K562 (cell line): ENCODE results near the gene NAA10. TPM values are rescaled to one million over a fixed set of nuclear protein-coding genes. Genes with fewer than 3 reads are reported as not detected.
A peak's percentile ranks its signal among the peaks of the same experiment; 100 is the strongest.

Experiments
- ATAC-seq: fragments of 200-7000 bp; cut with Tn5 transposase; 3 replicates; pipeline ENCODE4 v1.9.1; 2020; ENCODE audit warnings: moderate library complexity
- BruUV-seq: library from RNA; stranded (reverse); fragments of 400-500 nt; replicated peaks from 2 replicates; lab custom pipeline; 2021; lab: Mats Ljungman, UMichigan
- CTCF ChIA-PET: fragments of 300-600 bp; formaldehyde crosslinking; extraction: SDS; loops from one replicate; lab custom pipeline; 2021; ENCODE audit warnings: low intra/inter-chr PET ratio; lab: Yijun Ruan, JAX
- POLR2A ChIA-PET: fragments of 300-600, 350-650 bp; sonication (Branson Sonifier 250); formaldehyde crosslinking; extraction: SDS; loops from one replicate; lab custom pipeline; 2021; ENCODE audit warnings: antibody characterized with exemption, inconsistent platforms; lab: Yijun Ruan, JAX
- DNase-seq, 4 experiments: peaks; one replicate each; pipeline versions ENCODE4 v3.0.0 to v3.0.0-alpha.2; 2011 to 2018; ENCODE audit warnings: low spot score in 3 of 4, mixed read lengths in 3 of 4; ENCODE audit errors: extremely low read depth in 1 of 4
- FAIRE-seq: peaks from 2 replicates; lab custom pipeline; 2011; peaks lifted over from hg19 to GRCh38; lab: Jason Lieb, UNC
- H2AFZ ChIP-seq: 2 replicates; pipeline ENCODE4 v1.6.0; 2011; ENCODE audit warnings: low read depth, low read length, control low read depth, inconsistent platforms
- H3K27ac ChIP-seq: fragments of 200-600 bp; 3 replicates; pipeline ENCODE4 v1.8.0; 2011; ENCODE audit warnings: low read depth, mild to moderate bottlenecking, control low read depth, inconsistent platforms, low read length, moderate library complexity, mixed read lengths; ENCODE audit errors: extremely low read depth
- H3K27me3 ChIP-seq, 2 experiments: fragments of 300-600 bp in 1 of 2; 2 replicates in 1 of 2; 3 replicates in 1 of 2; pipeline versions ENCODE4 v1.6.0 to v1.8.0; 2011; ENCODE audit warnings: inconsistent platforms in 2 of 2, low read length in 2 of 2, mild to moderate bottlenecking in 1 of 2, mixed read lengths in 1 of 2, moderate library complexity in 1 of 2; ENCODE audit not compliant: control insufficient read depth in 2 of 2, insufficient read depth in 2 of 2
- H3K36me3 ChIP-seq: fragments of 300-600 bp; 3 replicates; pipeline ENCODE4 v1.8.0; 2011; ENCODE audit warnings: mild to moderate bottlenecking, low read length, inconsistent platforms; ENCODE audit not compliant: control insufficient read depth, insufficient read depth
- H3K4me1 ChIP-seq, 2 experiments: fragments of 200-600 bp in 1 of 2; replicated peaks in 1 of 2; 2 replicates in 1 of 2; 3 replicates in 1 of 2; pipeline versions ENCODE4 v1.5.1 to v1.8.0; 2011; ENCODE audit warnings: inconsistent platforms in 2 of 2, low read length in 2 of 2, mild to moderate bottlenecking in 1 of 2, mixed read lengths in 1 of 2, moderate library complexity in 1 of 2; ENCODE audit not compliant: control insufficient read depth in 2 of 2, insufficient read depth in 2 of 2
- H3K4me2 ChIP-seq: 2 replicates; pipeline ENCODE4 v1.6.1; 2011; ENCODE audit warnings: low read length, control low read depth, inconsistent platforms, mixed read lengths; ENCODE audit not compliant: insufficient read depth
- H3K4me3 ChIP-seq: fragments of 200-600 bp; sonication (generic), shearing (Covaris generic); 2 replicates; pipeline ENCODE4 v1.5.1; 2016; ENCODE audit warnings: control low read depth, inconsistent platforms
- H3K79me2 ChIP-seq: fragments of 200-600 bp; 3 replicates; pipeline ENCODE4 v1.8.0; 2011; ENCODE audit warnings: low read length, inconsistent platforms; ENCODE audit not compliant: control insufficient read depth, insufficient read depth
- H3K9ac ChIP-seq, 2 experiments: 2 replicates each; pipeline versions ENCODE4 v1.6.0 to v1.6.1; 2011; ENCODE audit warnings: low read depth in 2 of 2, low read length in 2 of 2, control low read depth in 1 of 2, inconsistent platforms in 1 of 2, mild to moderate bottlenecking in 1 of 2, mixed read lengths in 1 of 2; ENCODE audit not compliant: insufficient read depth in 1 of 2
- H3K9me1 ChIP-seq: one replicate; pipeline ENCODE4 v1.6.0; 2011; ENCODE audit warnings: inconsistent platforms, mild to moderate bottlenecking, low read length, moderate library complexity; ENCODE audit not compliant: control insufficient read depth, insufficient read depth
- H3K9me3 ChIP-seq: replicated peaks from 2 replicates; pipeline ENCODE4 v1.5.1; 2011; ENCODE audit warnings: low read depth, low read length, inconsistent platforms; ENCODE audit not compliant: control insufficient read depth, insufficient read depth
- H4K20me1 ChIP-seq: replicated peaks from 2 replicates; pipeline ENCODE4 v1.6.1; 2011; ENCODE audit warnings: low read length, inconsistent platforms, mixed read lengths; ENCODE audit not compliant: control insufficient read depth, insufficient read depth
- CREB1 ChIP-seq, 2 experiments: sonication (generic) in 1 of 2; formaldehyde crosslinking in 1 of 2; IDR thresholded peaks; 2 replicates each; pipeline versions ENCODE4 v1.6.1 to v1.8.0; 2012 to 2022; ENCODE audit warnings: inconsistent platforms in 1 of 2, mild to moderate bottlenecking in 1 of 2, missing genetic modification reagents in 1 of 2, moderate library complexity in 1 of 2
- EP400 ChIP-seq: fragments of 450-650 bp; IDR thresholded peaks from 2 replicates; pipeline ENCODE4 v1.6.1; 2017; ENCODE audit warnings: antibody characterized with exemption, mild to moderate bottlenecking, moderate library complexity
- FOXK1 ChIP-seq: sonication (generic); formaldehyde crosslinking; IDR thresholded peaks from 2 replicates; pipeline ENCODE4 v1.8.0; 2022; ENCODE audit warnings: missing genetic modification reagents, mild to moderate bottlenecking, borderline replicate concordance
- FOXP4 ChIP-seq: sonication (generic); formaldehyde crosslinking; IDR thresholded peaks from 2 replicates; pipeline ENCODE4 v1.8.0; 2022; ENCODE audit warnings: mild to moderate bottlenecking, missing genetic modification reagents, borderline replicate concordance
- FUS ChIP-seq: fragments of 200-400 bp; formaldehyde crosslinking; optimal IDR thresholded peaks from 2 replicates; pipeline ENCODE3; 2017; ENCODE audit warnings: low read depth, low read length
- HMGN3 ChIP-seq: IDR thresholded peaks from 2 replicates; pipeline ENCODE4 v1.6.1; 2011; ENCODE audit warnings: borderline replicate concordance, low read depth, mild to moderate bottlenecking, mixed read lengths, low read length; ENCODE audit not compliant: insufficient read length; ENCODE audit errors: extremely low read depth
- NFRKB ChIP-seq: fragments of 450-650 bp; IDR thresholded peaks from 2 replicates; pipeline ENCODE4 v1.6.1; 2016; ENCODE audit warnings: low read depth
- NKRF ChIP-seq: fragments of 450-650 bp; IDR thresholded peaks from 2 replicates; pipeline ENCODE4 v1.6.1; 2016; ENCODE audit warnings: borderline replicate concordance
- NONO ChIP-seq, 2 experiments: fragments of 200-400 bp in 1 of 2; fragments of 450-650 bp in 1 of 2; formaldehyde crosslinking in 1 of 2; IDR thresholded peaks; 2 replicates each; pipeline ENCODE4 v1.6.1; 2017; ENCODE audit warnings: low read depth in 2 of 2, mild to moderate bottlenecking in 2 of 2, moderate library complexity in 2 of 2, low read length in 1 of 2
- POLR2AphosphoS5 ChIP-seq: IDR thresholded peaks from 2 replicates; pipeline ENCODE4 v1.6.1; 2011; ENCODE audit warnings: mild to moderate bottlenecking, low read depth, low read length, moderate library complexity; ENCODE audit not compliant: control insufficient read depth, insufficient read depth
- SNIP1 ChIP-seq: fragments of 450-650 bp; IDR thresholded peaks from 2 replicates; pipeline ENCODE4 v1.7.1; 2017; ENCODE audit warnings: low read depth, mild to moderate bottlenecking
- SPI1 ChIP-seq: IDR thresholded peaks from 2 replicates; pipeline ENCODE4 v1.6.1; 2011; ENCODE audit warnings: low read depth, low read length, control low read depth, borderline replicate concordance
- TEAD1 ChIP-seq, 2 experiments: fragments of 450-650 bp in 1 of 2; sonication (generic) in 1 of 2; formaldehyde crosslinking; IDR thresholded peaks; 2 replicates each; pipeline versions ENCODE4 v1.4.0 to v1.8.0; 2020 to 2022; ENCODE audit warnings: mild to moderate bottlenecking in 2 of 2, missing genetic modification reagents in 1 of 2
- ZBTB1 ChIP-seq: sonication (generic); formaldehyde crosslinking; IDR thresholded peaks from 2 replicates; pipeline ENCODE4 v1.8.1; 2023; ENCODE audit warnings: missing genetic modification reagents, low read depth, mild to moderate bottlenecking, borderline replicate concordance
- ZNF347 ChIP-seq: fragments of 450-650 bp; formaldehyde crosslinking; IDR thresholded peaks from 2 replicates; pipeline ENCODE4 v1.4.0; 2020; ENCODE audit warnings: low read depth, mild to moderate bottlenecking, moderate library complexity
- WGBS: fragments of 100-300 bp; shearing (Covaris generic); methylation state at CpG from one replicate; pipeline ENCODE4 v1.1.6; 2016; ENCODE audit warnings: low coverage, mixed read lengths; ENCODE audit not compliant: insufficient coverage; ENCODE audit errors: missing lambda C conversion rate; 5-methylcytosine and 5-hydroxymethylcytosine counted together
- in situ Hi-C: fragments of 300-500 bp; cut with MboI; formaldehyde crosslinking; loops from 4 replicates; pipeline ENCODE4 v1.15.0; 2018; ENCODE audit warnings: inconsistent platforms, mixed read lengths
- intact Hi-C: fragments of 100-400 bp; cut with micrococcal nuclease; formaldehyde crosslinking; loops from 2 replicates; pipeline ENCODE4 v1.14.2; 2022
- polyA plus RNA-seq, 8 experiments: library from polyadenylated mRNA; depleted of rRNA in 4 of 8; stranded (reverse) in 5 of 8; unstranded in 3 of 8; fragments of >200 nt; fragmentation: Nextera tagmentation in 2 of 8; fragmentation: Illumina TruSeq in 1 of 8; extraction: Ambion mirVana in 2 of 8; extraction: Trizol in 1 of 8; gene quantifications; 2 replicates each; pipeline versions ENCODE4 v1.2.1 to v1.2.3, GENCODE V29; 2011 to 2014; ENCODE audit warnings: inconsistent platforms in 1 of 8, missing spikeins in 1 of 8
- total RNA-seq, 7 experiments: library from RNA; depleted of rRNA in 6 of 7; stranded (reverse); fragments of >200 nt in 6 of 7; fragmentation: Illumina TruSeq in 2 of 7; extraction: Trizol in 2 of 7; gene quantifications; 2 replicates each; pipeline versions ENCODE4 v1.2.1 to v1.2.3, GENCODE V29; 2011 to 2021; ENCODE audit warnings: low replicate concordance in 1 of 7

The NAA10 gene
- total and polyA plus RNA-seq, 9 of the 15 experiments (the other 6 are each of a cell fraction or from before 2014, with no cell fraction given), result 11.1 to 250 (median 134) TPM

- TF ChIP-seq SNIP1, result no peak
- TF ChIP-seq NKRF, result peak; percentile 14; the same call in 1 of the 2 replicates
- 0 out of 2 replicates have a peak, but pooled peaks have one; percentile 39 for TF ChIP-seq FOXP4
- peak; percentile 77; the same call in 1 of the 2 replicates for TF ChIP-seq NFRKB
- no peak for TF ChIP-seq FUS
Measured at GRCh38 chrX:153927672-153927921, 7.2 kb downstream of the NAA10 start (continued).

GRCh38 chrX:153926858-153927671 lies 7.8 kb downstream of the NAA10 start:
- Histone ChIP-seq H3K4me3 (peak overlapping the region; percentile 58), H3K27ac (peak overlapping the region; percentile 98), H3K4me2 (peak overlapping the region; percentile 97), H3K36me3 (peaks cover 36% of the 10 kb centered on the region), H3K9ac (peak overlapping the region; percentile 93 to 96), H4K20me1 (no peaks in the 10 kb centered on the region), H2AFZ (peak overlapping the region; percentile 62; the same call in 1 of the 2 replicates), H3K79me2 (peaks cover 51% of the 10 kb centered on the region), H3K9me1 (no peaks in the 10 kb centered on the region), H3K4me1 (peaks cover 27 to 67% of the 10 kb centered on the region in 2 experiments; a peak in 4 of 5 replicates), H3K9me3 (no peaks in the 10 kb centered on the region), H3K27me3 (no peaks in the 10 kb centered on the region)
- WGBS, result 11% methylated on average over 19 of the region's 31 CpGs
- intact Hi-C loops (loop anchor here (1.0 to 5.0 kb wide), 2 partner anchors 45 to 160 kb away; partner anchors contain the start of gene TMEM187), in situ Hi-C loops (no loop called here)
- ChIA-PET CTCF (no interaction called here), POLR2A (interaction anchor here (0.6 to 2.3 kb wide), 9 partner anchors 10 to 485 kb away, joined by 3 to 9 read pairs (median 4); partner anchors contain the start of genes IDH3G, RENBP and SSR4)
- ATAC-seq, result peak; percentile 26
- peak in 3 of 4 experiments; percentile 31 to 78 (median 64) for DNase-seq
- no TSS peak for BruUV-seq
- no peak for FAIRE-seq
- TF ChIP-seq ZNF347 (CRISPR knock-in tag) (no peak), CREB1 (IDR thresholded peaks at IDR 0.05) (no peak), CREB1 (CRISPR knock-in tag; IDR thresholded peaks at IDR 0.05) (peak; percentile 15; the same call in 1 of the 2 replicates), TEAD1 (CRISPR knock-in tag; IDR thresholded peaks at IDR 0.05) (no peak; a peak in 1 of 4 replicates), ZBTB1 (CRISPR knock-in tag) (no peak), POLR2AphosphoS5 (0 out of 2 replicates have a peak, but pooled peaks have one; percentile 44), EP400 (peak; percentile 42; the same call in 1 of the 2 replicates), SPI1 (peak; percentile 40; the same call in 1 of the 2 replicates), FOXK1 (CRISPR knock-in tag) (0 out of 2 replicates have a peak, but pooled peaks have one; percentile 2), NONO (IDR thresholded peaks at IDR 0.05; ENCODE audit: low read depth in 2 of 2, low read length in 1 of 2) (no peak), HMGN3 (no peak)
